ENCODE results near the gene ATL1. TPM values are rescaled to one million over a fixed set of nuclear protein-coding genes. Genes with fewer than 3 reads are reported as not detected.

Gene ATL1
- total and polyA plus RNA-seq, 2 of the 13 experiments (the other 11 are each of a cell fraction or from before 2014, with no cell fraction given) = 0.60 to 0.65 TPM

DNA sequence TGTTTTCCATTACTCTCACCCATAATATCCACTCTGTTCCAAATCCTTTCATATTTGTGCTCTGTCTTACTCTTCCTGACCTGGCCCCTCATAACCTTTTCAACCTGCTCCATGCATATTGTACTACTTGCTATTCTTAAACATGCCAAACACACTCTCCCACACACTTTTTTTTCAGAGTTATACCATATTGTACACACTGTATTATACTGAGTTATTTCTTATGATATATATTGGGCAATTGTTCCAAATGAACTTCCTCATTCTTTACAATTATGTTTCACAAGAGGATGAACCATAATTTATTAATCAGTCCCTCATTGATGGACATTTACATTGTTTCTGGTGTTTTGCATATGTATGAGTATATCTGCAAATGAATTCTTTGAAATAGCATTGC is 18.5 kb downstream of the ATL1 start:
- no peaks in the 10 kb centered on the region for H3K79me2 ChIP-seq (ENCODE audit: insufficient read depth, low read length)
- DNase-seq (ENCODE audit: low spot score) (no peak), ATAC-seq (no peak), FAIRE-seq (no peak)
- no peak overlapping the region for H3K27ac ChIP-seq (ENCODE audit: extremely low read length, insufficient read depth, low read length)
- no peaks in the 10 kb centered on the region for H3K9me3 ChIP-seq (ENCODE audit: low read length)
- ChIA-PET CTCF (ENCODE audit: low intra/inter-chr PET ratio, low total read pairs) (no interaction called here), POLR2A (no interaction called here)
- TF ChIP-seq MED13 (CRISPR knock-in tag; IDR thresholded peaks at IDR 0.05) = no peak
- no peak for TF ChIP-seq JUN (CRISPR knock-in tag; IDR thresholded peaks at IDR 0.05)
- TF ChIP-seq SPEN (CRISPR knock-in tag; IDR thresholded peaks at IDR 0.05; ENCODE audit: low read depth) = no peak
- no peak for TF ChIP-seq KAT8 (CRISPR knock-in tag; IDR thresholded peaks at IDR 0.05)
- TF ChIP-seq FOXJ3 (CRISPR knock-in tag; IDR thresholded peaks at IDR 0.05; ENCODE audit: borderline replicate concordance) = no peak
- TF ChIP-seq RFX1 (IDR thresholded peaks at IDR 0.05) = no peak
- H3K4me1 ChIP-seq (ENCODE audit: insufficient read depth, low read length) = no peaks in the 10 kb centered on the region
- H3K4me2 ChIP-seq (ENCODE audit: low read depth, low read length) = no peak overlapping the region
- H3K36me3 ChIP-seq (replicated peaks in 1 of 2; ENCODE audit: control insufficient read depth in 1 of 2, insufficient read depth in 2 of 2, low read length in 2 of 2) = no peaks in the 10 kb centered on the region
- H3K27me3 ChIP-seq (ENCODE audit: control insufficient read depth in 1 of 2, insufficient read depth in 2 of 2, low read length in 2 of 2) = no peaks in the 10 kb centered on the region; a peak in 1 of 5 replicates
- no peak overlapping the region for H3K9ac ChIP-seq (ENCODE audit: insufficient read depth, low read depth, low read length)
- in situ Hi-C loops (cut with HindIII; ENCODE audit: extremely low pct_ligation_motif_present, low pct_unique_long_range_greater_than_20kb) = no loop called here
- H2AFZ ChIP-seq (ENCODE audit: low read length) = no peak overlapping the region
- intact Hi-C loops (cut with micrococcal nuclease; ENCODE audit: unreplicated experiment) = no loop called here
- no peak overlapping the region for H3K4me3 ChIP-seq (replicated peaks in 1 of 3; ENCODE audit: insufficient read depth in 1 of 3, low read depth in 2 of 3, low read length in 3 of 3)
- BruUV-seq (replicated peaks) = no TSS peak
- no peaks in the 10 kb centered on the region for H4K20me1 ChIP-seq (ENCODE audit: insufficient read depth, low read length)

- ChIA-PET POLR2A (no interaction called here), CTCF (ENCODE audit: low intra/inter-chr PET ratio, low total read pairs) (no interaction called here)
- H4K20me1 ChIP-seq (ENCODE audit: insufficient read depth, low read length) = no peaks in the 10 kb centered on the region
- no peak overlapping the region for H3K9ac ChIP-seq (ENCODE audit: insufficient read depth, low read depth, low read length)
- no peak overlapping the region for H2AFZ ChIP-seq (ENCODE audit: low read length)
- no peaks in the 10 kb centered on the region for H3K36me3 ChIP-seq (replicated peaks in 1 of 2; ENCODE audit: control insufficient read depth in 1 of 2, insufficient read depth in 2 of 2, low read length in 2 of 2)
- intact Hi-C loops (cut with micrococcal nuclease; ENCODE audit: unreplicated experiment) (no loop called here), in situ Hi-C loops (cut with HindIII; ENCODE audit: extremely low pct_ligation_motif_present, low pct_unique_long_range_greater_than_20kb) (no loop called here)
- 21% methylated on average over 2 of the region's 2 CpGs for WGBS (ENCODE audit: low lambda C conversion rate)
- no peak overlapping the region for H3K4me3 ChIP-seq (replicated peaks in 1 of 3; ENCODE audit: insufficient read depth in 1 of 3, low read depth in 2 of 3, low read length in 3 of 3)
- no peak for DNase-seq (ENCODE audit: low spot score)
- no peak overlapping the region for H3K4me2 ChIP-seq (ENCODE audit: low read depth, low read length)
- no peak overlapping the region for H3K27ac ChIP-seq (ENCODE audit: extremely low read length, insufficient read depth, low read length)
- H3K27me3 ChIP-seq (ENCODE audit: control insufficient read depth in 1 of 2, insufficient read depth in 2 of 2, low read length in 2 of 2) = no peaks in the 10 kb centered on the region
- no peaks in the 10 kb centered on the region for H3K79me2 ChIP-seq (ENCODE audit: insufficient read depth, low read length)
- no peak for FAIRE-seq
- TF ChIP-seq JUND (CRISPR knock-in tag; IDR thresholded peaks at IDR 0.05) (no peak), DNMT1 (CRISPR knock-in tag; IDR thresholded peaks at IDR 0.05) (no peak), WIZ (CRISPR knock-in tag; IDR thresholded peaks at IDR 0.05) (no peak), ZBTB20 (CRISPR knock-in tag; IDR thresholded peaks at IDR 0.05; ENCODE audit: borderline replicate concordance, low read depth) (no peak), CEBPB (IDR thresholded peaks at IDR 0.05; ENCODE audit: borderline replicate concordance, low read depth, low read length) (peak; percentile 55; the same call in 1 of the 2 replicates), ZNF234 (CRISPR knock-in tag; conservative IDR thresholded peaks at IDR 0.05) (no peak)
- TF ChIP-seq, protein P1, sequence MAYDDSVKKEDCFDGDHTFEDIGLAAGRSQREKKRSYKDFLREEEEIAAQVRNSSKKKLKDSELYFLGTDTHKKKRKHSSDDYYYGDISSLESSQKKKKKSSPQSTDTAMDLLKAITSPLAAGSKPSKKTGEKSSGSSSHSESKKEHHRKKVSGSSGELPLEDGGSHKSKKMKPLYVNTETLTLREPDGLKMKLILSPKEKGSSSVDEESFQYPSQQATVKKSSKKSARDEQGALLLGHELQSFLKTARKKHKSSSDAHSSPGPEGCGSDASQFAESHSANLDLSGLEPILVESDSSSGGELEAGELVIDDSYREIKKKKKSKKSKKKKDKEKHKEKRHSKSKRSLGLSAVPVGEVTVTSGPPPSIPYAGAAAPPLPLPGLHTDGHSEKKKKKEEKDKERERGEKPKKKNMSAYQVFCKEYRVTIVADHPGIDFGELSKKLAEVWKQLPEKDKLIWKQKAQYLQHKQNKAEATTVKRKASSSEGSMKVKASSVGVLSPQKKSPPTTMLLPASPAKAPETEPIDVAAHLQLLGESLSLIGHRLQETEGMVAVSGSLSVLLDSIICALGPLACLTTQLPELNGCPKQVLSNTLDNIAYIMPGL (CRISPR knock-in tag; IDR thresholded peaks at IDR 0.05; ENCODE audit: borderline replicate concordance in 1 of 2, low read depth in 1 of 2) = no peak
- H3K4me1 ChIP-seq (ENCODE audit: insufficient read depth, low read length) = peaks cover 16% of the 10 kb centered on the region
- ATAC-seq = no peak
- no TSS peak for BruUV-seq (replicated peaks)
- no peaks in the 10 kb centered on the region for H3K9me3 ChIP-seq (ENCODE audit: low read length)
Observed at GRCh38 chr14:50590464-50590863, 30.5 kb downstream of the ATL1 start.

Data from HepG2 (cell line).